ENCODE data around the gene PPAN. TPM values are rescaled to one million over a fixed set of nuclear protein-coding genes. Genes with fewer than 3 reads are reported as not detected.
A peak's percentile ranks its signal among the peaks of the same experiment; 100 is the strongest.

Gene PPAN
- polyA plus RNA-seq, 3 donors = 7.2 to 26.2 (median 7.6) TPM

- peak overlapping the region in 1 of 2 donors; percentile 24 for H3K27ac ChIP-seq (ENCODE audit: low read depth in 1 of 2, low read length in 2 of 2)
- no peaks in the 10 kb centered on the region for H3K27me3 Mint-ChIP-seq (ENCODE audit: low read depth in 3 of 3)
These were observed 35.3 kb downstream of the PPAN start for GRCh38 chr19:10141479-10141878.

GRCh38 chr19:10141973-10142372, 35.8 kb downstream of the PPAN start:
- Histone ChIP-seq H3K4me2 (replicated peaks; ENCODE audit: extremely low read depth, low read length, poor library complexity, severe bottlenecking) (no peak overlapping the region), H4K20me1 (ENCODE audit: insufficient read depth, low read length) (no peaks in the 10 kb centered on the region), H3K36me3 (replicated peaks in 1 of 2; ENCODE audit: control insufficient read depth in 1 of 2, insufficient read depth in 2 of 2, low read length in 2 of 2) (peaks cover 97 to 100% of the 10 kb centered on the region in 2 donors), H3K9ac (ENCODE audit: insufficient read depth, low read length, poor library complexity, severe bottlenecking) (no peak overlapping the region), H2AFZ (ENCODE audit: insufficient read depth, low read depth, low read length, poor library complexity, severe bottlenecking) (no peak overlapping the region), H3K4me1 (ENCODE audit: control insufficient read depth in 1 of 2, insufficient read depth in 2 of 2, low read length in 2 of 2) (no peaks in the 10 kb centered on the region), H3K4me3 (replicated peaks in 1 of 3; ENCODE audit: low read depth in 2 of 3, low read length in 3 of 3) (no peak overlapping the region), H3K9me3 (replicated peaks in 1 of 2; ENCODE audit: control insufficient read depth in 1 of 2, insufficient read depth in 1 of 2, low read length in 2 of 2) (no peaks in the 10 kb centered on the region), H3K27ac (ENCODE audit: low read depth in 1 of 2, low read length in 2 of 2) (peak overlapping the region in 1 of 2 donors; percentile 24), H3K27me3 (ENCODE audit: control insufficient read depth in 2 of 2, insufficient read depth in 2 of 2, low read length in 2 of 2) (no peaks in the 10 kb centered on the region), H3K79me2 (ENCODE audit: insufficient read depth, low read length) (peaks cover 9% of the 10 kb centered on the region)
- Mint-ChIP-seq H3K36me3 (peaks cover 86 to 100% of the 10 kb centered on the region in 2 donors), H3K27me3 (ENCODE audit: low read depth in 3 of 3) (no peaks in the 10 kb centered on the region), H3K4me1 (no peaks in the 10 kb centered on the region), H3K4me3 (no peak overlapping the region), H3K9me3 (no peaks in the 10 kb centered on the region), H3K27ac (peak overlapping the region in 2 of 7 donors; percentile 52 to 63)
- no peak for DNase-seq
- WGBS (ENCODE audit: insufficient coverage) = 99% methylated on average over 12 of the region's 18 CpGs
- no peak for TF ChIP-seq CTCF (IDR thresholded peaks at IDR 0.05)
- intact Hi-C loops (cut with micrococcal nuclease) = no loop called here

More at GRCh38 chr19:10141479-10141878, 35.3 kb downstream of the PPAN start:
- Histone ChIP-seq H3K36me3 (replicated peaks in 1 of 2; ENCODE audit: control insufficient read depth in 1 of 2, insufficient read depth in 2 of 2, low read length in 2 of 2) (peaks cover 97 to 100% of the 10 kb centered on the region in 2 donors), H3K27me3 (ENCODE audit: control insufficient read depth in 2 of 2, insufficient read depth in 2 of 2, low read length in 2 of 2) (no peaks in the 10 kb centered on the region), H3K79me2 (ENCODE audit: insufficient read depth, low read length) (peaks cover 4% of the 10 kb centered on the region), H2AFZ (ENCODE audit: insufficient read depth, low read depth, low read length, poor library complexity, severe bottlenecking) (no peak overlapping the region), H3K4me3 (replicated peaks in 1 of 3; ENCODE audit: low read depth in 2 of 3, low read length in 3 of 3) (no peak overlapping the region), H3K4me2 (replicated peaks; ENCODE audit: extremely low read depth, low read length, poor library complexity, severe bottlenecking) (no peak overlapping the region), H4K20me1 (ENCODE audit: insufficient read depth, low read length) (no peaks in the 10 kb centered on the region), H3K4me1 (ENCODE audit: control insufficient read depth in 1 of 2, insufficient read depth in 2 of 2, low read length in 2 of 2) (no peaks in the 10 kb centered on the region), H3K9ac (ENCODE audit: insufficient read depth, low read length, poor library complexity, severe bottlenecking) (no peak overlapping the region), H3K9me3 (replicated peaks in 1 of 2; ENCODE audit: control insufficient read depth in 1 of 2, insufficient read depth in 1 of 2, low read length in 2 of 2) (no peaks in the 10 kb centered on the region)
- TF ChIP-seq CTCF (IDR thresholded peaks at IDR 0.05) = no peak
- Mint-ChIP-seq H3K4me1 (no peaks in the 10 kb centered on the region), H3K4me3 (no peak overlapping the region), H3K36me3 (peaks cover 85 to 98% of the 10 kb centered on the region in 2 donors), H3K9me3 (no peaks in the 10 kb centered on the region), H3K27ac (peak overlapping the region in 1 of 7 donors; percentile 52)
- no peak for DNase-seq
- WGBS (ENCODE audit: insufficient coverage) = 92% methylated on average over 13 of the region's 13 CpGs
- intact Hi-C loops (cut with micrococcal nuclease) = no loop called here
